CD14-positive monocyte (primary cell): ENCODE data around the gene EML4. TPM values are rescaled to one million over a fixed set of nuclear protein-coding genes. Genes with fewer than 3 reads are reported as not detected.

Experiments
- DNase-seq, 3 donors: peaks; one replicate each; pipeline ENCODE4 v3.0.0-alpha.2; 2011 to 2022
- H2AFZ ChIP-seq: 2 replicates; pipeline ENCODE4 v1.6.0; 2012; ENCODE audit warnings: mild to moderate bottlenecking, low read depth, low read length, inconsistent platforms; ENCODE audit not compliant: insufficient read depth, poor library complexity, severe bottlenecking
- H3K27ac ChIP-seq, 2 donors: 1 replicate in 1 of 2; 2 replicates in 1 of 2; pipeline ENCODE4 v1.5.1; 2012 to 2013; ENCODE audit warnings: low read length in 2 of 2, control low read depth in 1 of 2, inconsistent platforms in 1 of 2, low read depth in 1 of 2, mild to moderate bottlenecking in 1 of 2
- H3K27me3 ChIP-seq, 2 donors: one replicate each; pipeline versions ENCODE4 v1.6.0 to v1.6.1; 2011 to 2013; ENCODE audit warnings: low read length in 2 of 2; ENCODE audit not compliant: control insufficient read depth in 2 of 2, insufficient read depth in 2 of 2
- H3K36me3 ChIP-seq, 2 donors: replicated peaks in 1 of 2; 1 replicate in 1 of 2; 2 replicates in 1 of 2; pipeline versions ENCODE4 v1.5.1 to v1.6.1; 2012 to 2013; ENCODE audit warnings: low read length in 2 of 2, control low read depth in 1 of 2, inconsistent platforms in 1 of 2, mild to moderate bottlenecking in 1 of 2; ENCODE audit not compliant: insufficient read depth in 2 of 2, control insufficient read depth in 1 of 2
- H3K4me1 ChIP-seq, 2 donors: 1 replicate in 1 of 2; 2 replicates in 1 of 2; pipeline versions ENCODE4 v1.5.1 to v1.6.1; 2012 to 2013; ENCODE audit warnings: low read length in 2 of 2, control low read depth in 1 of 2, inconsistent platforms in 1 of 2, mild to moderate bottlenecking in 1 of 2, moderate library complexity in 1 of 2; ENCODE audit not compliant: insufficient read depth in 2 of 2, control insufficient read depth in 1 of 2
- H3K4me2 ChIP-seq: replicated peaks from 2 replicates; pipeline ENCODE3; 2012; ENCODE audit warnings: low read length, moderate library complexity, mild to moderate bottlenecking; ENCODE audit not compliant: poor library complexity, severe bottlenecking; ENCODE audit errors: extremely low read depth
- H3K4me3 ChIP-seq, 3 experiments: fragments of 200-600 bp in 1 of 3; sonication (generic) in 1 of 3; replicated peaks in 1 of 3; 1 replicate in 2 of 3; 2 replicates in 1 of 3; pipeline ENCODE4 v1.5.1; 2011 to 2013; ENCODE audit warnings: low read length in 3 of 3, mild to moderate bottlenecking in 3 of 3, control low read depth in 2 of 3, low read depth in 2 of 3, inconsistent platforms in 1 of 3, moderate library complexity in 1 of 3
- H3K79me2 ChIP-seq: 2 replicates; pipeline ENCODE4 v1.6.0; 2012; ENCODE audit warnings: mild to moderate bottlenecking, control low read depth, inconsistent platforms, low read length, moderate library complexity; ENCODE audit not compliant: insufficient read depth
- H3K9ac ChIP-seq: 2 replicates; pipeline ENCODE4 v1.6.0; 2017; ENCODE audit warnings: low read length, mild to moderate bottlenecking; ENCODE audit not compliant: insufficient read depth, poor library complexity, severe bottlenecking
- H3K9me3 ChIP-seq, 2 donors: replicated peaks in 1 of 2; 1 replicate in 1 of 2; 2 replicates in 1 of 2; pipeline versions ENCODE4 v1.5.1 to v1.6.1; 2012 to 2013; ENCODE audit warnings: low read length in 2 of 2, control low read depth in 1 of 2; ENCODE audit not compliant: control insufficient read depth in 1 of 2, insufficient read depth in 1 of 2
- H4K20me1 ChIP-seq: 2 replicates; pipeline ENCODE4 v1.6.0; 2012; ENCODE audit warnings: mild to moderate bottlenecking, low read length, control low read depth, moderate library complexity; ENCODE audit not compliant: insufficient read depth
- H3K27ac Mint-ChIP-seq, 7 donors: one replicate each; pipeline ENCODE4 v1.8.0; 2020; ENCODE audit warnings: mild to moderate bottlenecking in 7 of 7, mixed read lengths in 7 of 7, moderate library complexity in 6 of 7, inconsistent platforms in 2 of 7
- H3K27me3 Mint-ChIP-seq, 3 donors: one replicate each; pipeline ENCODE4 v1.8.0; 2021 to 2022; ENCODE audit warnings: low read depth in 3 of 3, mild to moderate bottlenecking in 3 of 3, mixed read lengths in 3 of 3, moderate library complexity in 3 of 3, inconsistent platforms in 1 of 3
- H3K36me3 Mint-ChIP-seq, 2 donors: one replicate each; pipeline ENCODE4 v1.8.0; 2020; ENCODE audit warnings: mixed read lengths in 2 of 2, inconsistent platforms in 1 of 2, mild to moderate bottlenecking in 1 of 2
- H3K4me1 Mint-ChIP-seq: one replicate; pipeline ENCODE4 v1.8.0; 2020; ENCODE audit warnings: mild to moderate bottlenecking, mixed read lengths
- H3K4me3 Mint-ChIP-seq, 2 donors: one replicate each; pipeline ENCODE4 v1.8.0; 2020; ENCODE audit warnings: mild to moderate bottlenecking in 2 of 2, mixed read lengths in 2 of 2, moderate library complexity in 1 of 2
- H3K9me3 Mint-ChIP-seq, 7 donors: one replicate each; pipeline ENCODE4 v1.8.0; 2020 to 2022; ENCODE audit warnings: mixed read lengths in 7 of 7, mild to moderate bottlenecking in 6 of 7, moderate library complexity in 6 of 7, inconsistent platforms in 2 of 7
- WGBS: methylation state at CpG from one replicate; pipeline ENCODE4 v1.1.5; 2013; ENCODE audit warnings: missing lambda C conversion rate; ENCODE audit not compliant: insufficient coverage; 5-methylcytosine and 5-hydroxymethylcytosine counted together
- intact Hi-C, 2 donors: fragments of 100-400 bp; cut with micrococcal nuclease; formaldehyde crosslinking; loops; one replicate each; pipeline versions ENCODE4 v1.15.0 to v1.15.1; 2023
- polyA plus RNA-seq, 3 donors: library from polyadenylated mRNA; depleted of rRNA in 1 of 3; unstranded in 2 of 3; stranded (reverse) in 1 of 3; fragments of 300-500 nt in 2 of 3; fragments of >200 nt in 1 of 3; fragmentation: Illumina TruSeq in 2 of 3; gene quantifications; 1 replicate in 2 of 3; 2 replicates in 1 of 3; pipeline ENCODE4 v1.2.3, GENCODE V29; 2012 to 2021
- TF ChIP-seq, protein P1 (sequence below): fragments of 200-600 bp; IDR thresholded peaks from one replicate; pipeline ENCODE4 v1.8.0; 2022; ENCODE audit warnings: antibody characterized with exemption, mild to moderate bottlenecking

The EML4 gene
- polyA plus RNA-seq, 3 donors = 11.5 to 24.3 (median 15.0) TPM

- Mint-ChIP-seq H3K27ac (no peak overlapping the region), H3K9me3 (no peaks in the 10 kb centered on the region), H3K4me1 (peaks cover 3% of the 10 kb centered on the region), H3K27me3 (peaks cover 4 to 8% (median 6%) of the 10 kb centered on the region in 3 donors), H3K36me3 (no peaks in the 10 kb centered on the region), H3K4me3 (no peak overlapping the region)
- H3K27me3 ChIP-seq = no peaks in the 10 kb centered on the region
- H2AFZ ChIP-seq = no peak overlapping the region
- no peaks in the 10 kb centered on the region for H3K9me3 ChIP-seq
- no peaks in the 10 kb centered on the region for H3K36me3 ChIP-seq
- no peak overlapping the region for H3K9ac ChIP-seq
- TF ChIP-seq, protein P1, sequence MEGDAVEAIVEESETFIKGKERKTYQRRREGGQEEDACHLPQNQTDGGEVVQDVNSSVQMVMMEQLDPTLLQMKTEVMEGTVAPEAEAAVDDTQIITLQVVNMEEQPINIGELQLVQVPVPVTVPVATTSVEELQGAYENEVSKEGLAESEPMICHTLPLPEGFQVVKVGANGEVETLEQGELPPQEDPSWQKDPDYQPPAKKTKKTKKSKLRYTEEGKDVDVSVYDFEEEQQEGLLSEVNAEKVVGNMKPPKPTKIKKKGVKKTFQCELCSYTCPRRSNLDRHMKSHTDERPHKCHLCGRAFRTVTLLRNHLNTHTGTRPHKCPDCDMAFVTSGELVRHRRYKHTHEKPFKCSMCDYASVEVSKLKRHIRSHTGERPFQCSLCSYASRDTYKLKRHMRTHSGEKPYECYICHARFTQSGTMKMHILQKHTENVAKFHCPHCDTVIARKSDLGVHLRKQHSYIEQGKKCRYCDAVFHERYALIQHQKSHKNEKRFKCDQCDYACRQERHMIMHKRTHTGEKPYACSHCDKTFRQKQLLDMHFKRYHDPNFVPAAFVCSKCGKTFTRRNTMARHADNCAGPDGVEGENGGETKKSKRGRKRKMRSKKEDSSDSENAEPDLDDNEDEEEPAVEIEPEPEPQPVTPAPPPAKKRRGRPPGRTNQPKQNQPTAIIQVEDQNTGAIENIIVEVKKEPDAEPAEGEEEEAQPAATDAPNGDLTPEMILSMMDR = no peak
- no peak overlapping the region for H3K4me2 ChIP-seq
- no peak overlapping the region for H3K27ac ChIP-seq
- no peaks in the 10 kb centered on the region for H3K4me1 ChIP-seq
- intact Hi-C loops = no loop called here
- H3K79me2 ChIP-seq = no peaks in the 10 kb centered on the region
- no peak overlapping the region for H3K4me3 ChIP-seq
- WGBS = no CpG with 5 or more reads among the region's 3 CpGs
- no peaks in the 10 kb centered on the region for H4K20me1 ChIP-seq
- no peak for DNase-seq
Observed at GRCh38 chr2:42367835-42368234, 198.7 kb downstream of the EML4 start.

GRCh38 chr2:42368817-42369531 lies 199.8 kb downstream of the EML4 start:
- H3K9ac ChIP-seq = no peak overlapping the region
- no peak overlapping the region for H3K27ac ChIP-seq
- no peak overlapping the region for H3K4me3 ChIP-seq
- Mint-ChIP-seq H3K36me3 (no peaks in the 10 kb centered on the region), H3K27ac (no peak overlapping the region), H3K27me3 (peaks cover 2 to 8% (median 4%) of the 10 kb centered on the region in 3 donors), H3K4me1 (peaks cover 3% of the 10 kb centered on the region), H3K9me3 (no peaks in the 10 kb centered on the region), H3K4me3 (no peak overlapping the region)
- no peaks in the 10 kb centered on the region for H3K9me3 ChIP-seq
- TF ChIP-seq, protein P1 = no peak
- intact Hi-C loops = no loop called here
- no peaks in the 10 kb centered on the region for H3K27me3 ChIP-seq
- no peaks in the 10 kb centered on the region for H4K20me1 ChIP-seq
- no peak overlapping the region for H3K4me2 ChIP-seq
- H3K79me2 ChIP-seq = no peaks in the 10 kb centered on the region
- H2AFZ ChIP-seq = no peak overlapping the region
- no peak for DNase-seq
- no peaks in the 10 kb centered on the region for H3K36me3 ChIP-seq
- H3K4me1 ChIP-seq = no peaks in the 10 kb centered on the region
- WGBS = 94% methylated on average over 3 of the region's 7 CpGs
